Hepatocyte (in vitro differentiated cells): ENCODE data around the gene TMEM167A. TPM values are rescaled to one million over a fixed set of nuclear protein-coding genes. Genes with fewer than 3 reads are reported as not detected.
"Not testable (repeated sequence)": the region's sequence is repeated elsewhere in the genome, so short reads cannot be mapped to it uniquely, and the experiment has no call there.

Source experiments
- DNase-seq: peaks from one replicate; pipeline ENCODE4 v3.0.0-alpha.2; 2016; ENCODE audit warnings: low spot score
- H2AFZ ChIP-seq: fragments of 200-600 bp; sonication (generic); 2 replicates; pipeline ENCODE4 v1.6.0; 2016; ENCODE audit warnings: antibody characterized with exemption, mild to moderate bottlenecking
- H3K27ac ChIP-seq: fragments of 200-600 bp; sonication (generic); 2 replicates; pipeline ENCODE4 v1.5.1; 2016; ENCODE audit warnings: mild to moderate bottlenecking
- H3K27me3 ChIP-seq: fragments of 200-600 bp; sonication (generic); 2 replicates; pipeline ENCODE4 v1.6.1; 2016
- H3K36me3 ChIP-seq: fragments of 200-600 bp; sonication (generic); replicated peaks from 2 replicates; pipeline ENCODE4 v1.5.1; 2016; ENCODE audit warnings: low read depth; ENCODE audit not compliant: insufficient read depth
- H3K4me1 ChIP-seq: fragments of 200-600 bp; sonication (generic); 2 replicates; pipeline ENCODE4 v1.5.1; 2016; ENCODE audit warnings: mild to moderate bottlenecking, moderate library complexity; ENCODE audit not compliant: insufficient read depth
- H3K4me2 ChIP-seq: fragments of 200-600 bp; sonication (generic); 2 replicates; pipeline ENCODE4 v1.6.0; 2016
- H3K4me3 ChIP-seq: fragments of 200-600 bp; sonication (generic); 2 replicates; pipeline ENCODE4 v1.5.1; 2016; ENCODE audit warnings: mild to moderate bottlenecking
- H3K79me2 ChIP-seq: fragments of 200-600 bp; sonication (generic); 2 replicates; pipeline ENCODE4 v1.6.0; 2017; ENCODE audit warnings: mild to moderate bottlenecking
- H3K9me2 ChIP-seq: fragments of 200-600 bp; sonication (generic); replicated peaks from 2 replicates; pipeline ENCODE4 v1.6.0; 2017; ENCODE audit warnings: mild to moderate bottlenecking; ENCODE audit not compliant: insufficient read depth
- H3K9me3 ChIP-seq: fragments of 200-600 bp; sonication (generic); 2 replicates; pipeline ENCODE4 v1.5.1; 2016; ENCODE audit warnings: low read depth, mild to moderate bottlenecking
- H4K20me1 ChIP-seq: fragments of 200-600 bp; sonication (generic); 2 replicates; pipeline ENCODE4 v1.6.0; 2016; ENCODE audit warnings: mild to moderate bottlenecking; ENCODE audit not compliant: insufficient read depth, poor library complexity, severe bottlenecking
- CTCF ChIP-seq: fragments of 200-600 bp; sonication (generic); IDR thresholded peaks from 2 replicates; pipeline ENCODE4 v1.5.1; 2016; ENCODE audit warnings: antibody characterized with exemption, mild to moderate bottlenecking; ENCODE audit not compliant: poor library complexity
- EZH2 ChIP-seq: fragments of 200-600 bp; sonication (generic); IDR thresholded peaks from 2 replicates; pipeline ENCODE4 v1.6.1; 2016; ENCODE audit warnings: antibody characterized with exemption, mild to moderate bottlenecking, borderline replicate concordance
- EZH2phosphoT487 ChIP-seq: fragments of 200-600 bp; sonication (generic); IDR thresholded peaks from one replicate; pipeline ENCODE4 v1.6.1; 2018; ENCODE audit warnings: antibody characterized with exemption, mild to moderate bottlenecking, low read depth, moderate library complexity; ENCODE audit not compliant: unreplicated experiment, severe bottlenecking
- WGBS: methylation state at CpG from one replicate; pipeline ENCODE4 v1.1.6; 2016; ENCODE audit warnings: low lambda C conversion rate; ENCODE audit errors: missing lambda C conversion rate; 5-methylcytosine and 5-hydroxymethylcytosine counted together
- polyA plus RNA-seq: library from polyadenylated mRNA; unstranded; fragments of >200 nt; fragmentation: Nextera tagmentation; extraction: Ambion mirVana; gene quantifications from 2 replicates; pipeline ENCODE4 v1.2.1, GENCODE V29; 2016
- total RNA-seq: library from RNA; depleted of rRNA; stranded (reverse); fragments of >200 nt; gene quantifications from 2 replicates; pipeline ENCODE4 v1.2.3, GENCODE V29; 2014

The TMEM167A gene
- total and polyA plus RNA-seq, 2 experiments from 2014 or later: 140 to 174 TPM

GRCh38 chr5:83069096-83069799, 7.9 kb downstream of the TMEM167A start:
- Histone ChIP-seq H3K4me2 (no peak overlapping the region), H3K27ac (peak overlapping the region; percentile 9), H3K27me3 (no peaks in the 10 kb centered on the region), H3K4me1 (peaks cover 9% of the 10 kb centered on the region), H3K79me2 (peaks cover 99% of the 10 kb centered on the region), H2AFZ (no peak overlapping the region), H3K4me3 (no peak overlapping the region), H3K9me2 (no peaks in the 10 kb centered on the region), H3K36me3 (no peaks in the 10 kb centered on the region), H4K20me1 (peaks cover 34% of the 10 kb centered on the region), H3K9me3 (no peaks in the 10 kb centered on the region)
- WGBS: 52% methylated on average over 2 of the region's 2 CpGs
- TF ChIP-seq EZH2phosphoT487 (no peak), CTCF (no peak)
- DNase-seq: no peak

GRCh38 chr5:83067377-83067776, 9.8 kb downstream of the TMEM167A start:
- 96% methylated on average over 4 of the region's 4 CpGs for WGBS
- H3K4me2 ChIP-seq, H3K9me3 ChIP-seq, H3K9me2 ChIP-seq, H3K27ac ChIP-seq, H2AFZ ChIP-seq, H3K27me3 ChIP-seq, H3K36me3 ChIP-seq, DNase-seq, H3K4me3 ChIP-seq, H3K4me1 ChIP-seq: not testable (repeated sequence)
- peaks cover 34% of the 10 kb centered on the region for H4K20me1 ChIP-seq
- H3K79me2 ChIP-seq: peaks cover 99% of the 10 kb centered on the region

- TF ChIP-seq CTCF (no peak), EZH2 (no peak), EZH2phosphoT487 (no peak)
- H3K79me2 ChIP-seq: peaks cover 99% of the 10 kb centered on the region
- H3K9me2 ChIP-seq: no peaks in the 10 kb centered on the region
Measured at GRCh38 chr5:83066548-83067110, 10.6 kb downstream of the TMEM167A start.

GRCh38 chr5:83059341-83059740, 17.9 kb downstream of the TMEM167A start:
- WGBS: 77% methylated on average over 2 of the region's 2 CpGs
- Histone ChIP-seq H3K79me2 (peaks cover 68% of the 10 kb centered on the region), H3K36me3 (no peaks in the 10 kb centered on the region), H3K4me3 (no peak overlapping the region), H2AFZ (no peak overlapping the region), H4K20me1 (peaks cover 10% of the 10 kb centered on the region), H3K9me2 (no peaks in the 10 kb centered on the region), H3K27ac (no peak overlapping the region), H3K9me3 (no peaks in the 10 kb centered on the region), H3K27me3 (no peaks in the 10 kb centered on the region), H3K4me1 (no peaks in the 10 kb centered on the region), H3K4me2 (no peak overlapping the region)
- no peak for TF ChIP-seq EZH2phosphoT487
- TF ChIP-seq EZH2: no peak
- TF ChIP-seq CTCF: no peak
- DNase-seq: no peak

More at GRCh38 chr5:83066548-83067110, 10.6 kb downstream of the TMEM167A start:
- Histone ChIP-seq H2AFZ (no peak overlapping the region), H3K27ac (no peak overlapping the region), H3K4me3 (no peak overlapping the region), H3K36me3 (no peaks in the 10 kb centered on the region), H3K4me2 (no peak overlapping the region), H3K9me3 (no peaks in the 10 kb centered on the region), H3K27me3 (no peaks in the 10 kb centered on the region), H4K20me1 (peaks cover 30% of the 10 kb centered on the region), H3K4me1 (peaks cover 9% of the 10 kb centered on the region)
- WGBS: 80% methylated on average over 3 of the region's 3 CpGs
- no peak for DNase-seq
